Activated T-cell treated with anti-CD3 and anti-CD28 coated beads for 24 hours (primary cell): ENCODE results near the gene ACR.
"Not testable (repeated sequence)": the region's sequence is repeated elsewhere in the genome, so short reads cannot be mapped to it uniquely, and the experiment has no call there.

ENCODE experiments used
- DNase-seq: peaks from one replicate; pipeline ENCODE4 v3.0.0-alpha.2; 2020; ENCODE audit warnings: low read depth

ACR gene

DNA sequence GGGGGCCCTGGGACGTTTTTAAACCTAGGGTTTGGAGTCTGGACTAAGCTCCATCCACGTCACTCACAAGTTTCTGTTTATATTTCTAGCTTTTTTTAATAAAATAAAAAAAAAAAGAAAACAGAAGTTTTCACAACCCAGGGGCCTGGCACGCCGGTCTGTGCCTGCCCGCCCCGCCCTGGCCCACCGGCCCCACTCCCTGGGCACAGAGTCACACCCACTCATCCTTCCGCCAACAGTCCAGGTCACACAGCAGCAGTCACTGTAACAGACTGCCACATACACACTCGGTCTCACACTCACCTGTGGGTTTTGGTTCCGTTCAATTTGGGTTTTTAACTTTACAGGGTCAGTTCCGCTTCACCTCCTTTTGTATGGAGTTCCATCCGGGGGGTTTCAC lies 5.3 kb upstream of the ACR start:
- no peak for DNase-seq

DNA sequence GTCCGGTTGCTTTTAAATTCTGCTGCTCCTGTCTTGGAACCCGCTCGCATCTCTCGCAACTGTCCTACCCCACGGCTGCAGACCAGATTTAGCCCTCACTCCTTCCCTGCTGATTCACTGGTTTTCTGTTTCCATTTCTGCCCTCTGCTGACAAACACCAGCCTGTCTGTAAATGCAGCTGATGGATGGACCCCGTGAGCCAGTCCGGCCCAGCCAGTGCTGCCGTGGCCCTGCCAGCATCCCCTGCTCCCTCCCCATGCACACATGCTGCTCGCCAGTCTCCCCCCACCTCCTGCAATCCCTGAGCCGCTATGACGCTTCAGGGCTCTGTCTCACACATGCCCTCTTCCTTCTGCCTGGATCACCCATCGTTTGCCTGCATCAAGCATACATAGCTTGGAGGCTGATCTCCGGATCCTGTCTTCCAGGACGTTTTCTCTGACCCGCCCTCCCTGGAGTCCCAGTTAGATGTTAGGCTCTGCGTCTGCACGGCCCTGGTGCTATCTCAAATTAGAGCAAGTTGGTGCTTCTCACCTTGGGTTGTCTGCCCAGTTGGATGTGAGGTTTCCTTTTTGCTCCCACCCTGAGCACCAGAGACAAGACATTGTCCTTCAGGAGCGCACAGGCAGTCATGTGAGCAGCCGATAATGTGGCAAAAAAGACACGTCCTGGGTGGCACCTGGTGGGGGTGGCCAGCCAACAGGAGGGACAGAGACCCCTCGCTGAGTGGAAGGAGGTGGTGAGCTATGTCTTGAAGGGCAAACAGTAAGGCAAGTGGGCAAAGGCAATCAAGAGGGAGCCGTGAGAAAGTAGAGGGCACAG lies 4.3 kb upstream of the ACR start:
- DNase-seq: no peak

DNA sequence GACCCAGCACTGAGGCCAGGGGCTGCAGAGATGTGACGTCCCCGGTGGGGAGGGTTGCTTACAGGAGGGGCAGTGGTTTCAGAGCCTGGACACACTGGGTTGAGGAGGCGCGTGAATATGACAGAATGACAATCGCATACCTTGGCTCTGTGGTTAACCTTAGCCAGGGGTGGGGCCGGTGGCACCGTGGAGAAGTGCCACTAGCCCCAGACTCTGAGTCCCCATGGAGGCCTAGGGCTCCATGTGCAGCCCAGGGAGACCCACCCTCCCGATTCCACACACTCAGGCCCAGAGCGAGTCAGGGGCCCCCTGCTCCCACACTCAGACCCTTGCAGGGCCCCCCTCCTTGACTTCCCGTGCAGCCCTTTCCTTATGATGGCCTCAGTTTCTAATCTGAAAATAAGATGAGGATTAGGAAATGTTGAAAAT lies 3.6 kb upstream of the ACR start:
- DNase-seq: no peak

DNA sequence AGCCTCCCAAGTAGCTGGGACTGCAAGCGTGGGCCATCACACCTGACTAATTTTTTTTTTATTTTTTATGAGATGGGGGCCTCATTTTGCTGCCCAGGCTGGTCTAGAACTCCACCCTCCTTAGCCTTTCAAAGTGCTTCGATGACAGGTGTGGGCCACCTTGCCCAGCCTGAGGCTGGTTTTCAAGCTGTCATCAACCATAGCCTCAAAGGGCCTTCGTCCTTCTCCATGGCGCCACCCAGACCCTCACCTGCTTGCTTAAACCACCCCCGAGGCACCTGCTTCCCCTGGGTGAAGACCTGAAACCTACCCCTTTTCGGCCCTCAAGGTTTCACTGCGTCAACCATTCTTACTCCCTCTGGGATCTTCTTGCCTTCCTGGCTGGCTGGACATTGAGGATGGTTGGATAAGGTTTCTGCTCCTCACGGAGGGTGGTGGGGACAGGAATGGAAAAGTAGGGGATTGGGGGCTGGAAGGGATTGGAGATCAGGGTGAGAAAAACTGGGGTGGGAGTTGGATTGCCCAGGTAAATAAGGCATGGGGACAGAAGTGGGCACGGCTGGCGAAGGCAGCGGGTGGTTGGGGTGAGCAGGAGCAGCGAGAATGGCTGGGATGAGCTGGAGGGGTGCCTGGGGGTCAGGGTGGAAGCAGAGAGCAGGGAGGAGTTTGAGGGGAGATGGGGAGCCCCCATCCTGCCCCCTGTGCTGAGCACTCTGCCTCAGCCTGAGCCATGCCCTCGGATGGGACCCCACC lies 2.8 kb upstream of the ACR start:
- DNase-seq: no peak

DNA sequence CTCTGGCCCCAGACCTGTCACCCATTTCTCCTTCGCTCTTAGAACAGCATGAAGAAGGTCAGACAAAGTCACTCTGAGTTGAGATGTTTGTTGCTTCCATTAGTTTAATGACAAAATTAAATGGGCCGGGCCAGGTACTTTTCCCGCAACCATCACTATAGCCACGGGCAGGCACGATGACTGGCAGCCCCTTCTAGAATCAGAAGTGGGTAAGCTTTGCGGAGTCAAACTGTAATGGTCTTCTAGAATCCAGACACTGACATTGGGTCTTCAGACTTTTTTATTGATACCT lies 2.3 kb upstream of the ACR start:
- DNase-seq: no peak

DNA sequence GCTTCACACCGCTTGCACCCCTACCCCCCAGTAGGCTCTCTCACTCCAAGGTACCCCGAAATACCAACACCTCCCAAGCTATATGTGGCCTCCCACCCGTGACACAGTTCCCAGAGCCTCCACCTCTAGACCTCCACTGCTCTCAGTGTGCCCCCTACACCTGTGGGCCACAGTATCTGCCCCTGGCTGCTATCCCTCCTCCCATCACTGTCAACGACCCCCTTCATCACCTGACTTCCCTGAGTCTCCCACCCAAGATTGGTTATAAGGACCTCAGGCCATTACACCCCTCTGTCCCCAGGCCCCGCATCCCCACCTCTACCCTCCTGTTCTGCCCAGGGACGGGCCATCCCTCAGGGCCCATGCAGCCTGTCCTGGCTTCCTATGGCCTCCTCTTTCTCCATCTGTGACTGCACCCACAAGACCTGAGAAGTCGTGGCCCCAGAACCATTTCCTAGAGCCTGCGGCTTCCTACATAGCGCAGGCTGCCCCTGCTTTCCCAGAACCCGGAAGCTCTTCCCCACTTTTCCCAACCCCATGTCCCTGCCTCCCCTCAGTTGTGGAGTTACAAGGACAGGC lies 734 bp downstream of the ACR start:
- no peak for DNase-seq

DNA sequence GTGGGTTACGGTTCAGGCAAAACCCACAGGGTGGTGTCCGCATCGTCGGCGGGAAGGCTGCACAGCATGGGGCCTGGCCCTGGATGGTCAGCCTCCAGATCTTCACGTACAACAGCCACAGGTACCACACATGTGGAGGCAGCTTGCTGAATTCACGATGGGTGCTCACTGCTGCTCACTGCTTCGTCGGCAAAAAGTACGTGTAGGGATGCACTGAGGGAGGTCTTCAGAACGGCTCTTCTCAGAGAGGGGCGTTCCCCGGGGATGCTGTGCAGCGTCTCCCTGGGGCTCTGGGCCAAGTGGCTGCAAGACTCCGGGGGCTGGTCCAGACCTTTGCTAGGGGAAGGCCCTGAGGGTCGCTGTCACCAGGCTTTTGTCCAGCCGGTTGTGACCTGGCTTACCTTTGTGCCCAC lies 1.3 kb downstream of the ACR start:
- no peak for DNase-seq

DNA sequence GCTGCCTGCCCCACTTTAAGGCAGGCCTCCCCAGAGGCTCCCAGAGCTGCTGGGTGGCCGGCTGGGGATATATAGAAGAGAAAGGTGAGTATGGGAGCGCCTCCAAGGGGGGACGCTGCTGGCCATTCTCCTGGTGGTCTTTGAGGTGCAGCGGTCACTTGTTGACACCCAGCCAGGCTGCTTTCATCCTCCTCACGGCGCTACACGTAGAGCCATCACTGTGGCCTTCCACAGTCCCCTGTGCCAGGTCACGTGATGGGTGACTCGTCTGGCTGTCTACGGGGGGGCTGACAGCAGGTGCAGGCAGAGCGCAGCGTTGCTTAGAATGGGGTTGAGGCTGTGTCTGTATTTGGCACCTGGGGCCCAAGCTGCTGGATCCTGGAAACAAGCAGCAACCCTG lies 1.9 kb downstream of the ACR start:
- no peak for DNase-seq

DNA sequence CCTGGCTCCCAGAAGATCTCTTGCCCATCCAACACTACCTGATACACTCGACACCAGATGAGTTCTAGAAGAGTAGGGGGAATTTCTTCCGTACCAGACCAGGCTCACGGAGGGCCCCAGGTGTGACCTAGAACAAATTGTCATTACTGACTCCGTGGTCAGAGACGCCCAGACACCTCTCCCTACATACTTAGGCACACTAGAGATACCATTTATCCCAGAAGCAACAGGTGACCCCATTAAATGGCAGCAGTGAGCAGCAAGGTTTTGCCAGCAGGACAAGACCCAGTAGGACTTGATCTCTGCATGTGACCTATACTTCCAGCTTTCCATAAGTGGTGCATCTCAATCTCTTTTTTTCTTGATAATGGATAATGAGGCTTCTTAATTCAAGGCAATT lies 2.7 kb downstream of the ACR start:
- not testable (repeated sequence) for DNase-seq

DNA sequence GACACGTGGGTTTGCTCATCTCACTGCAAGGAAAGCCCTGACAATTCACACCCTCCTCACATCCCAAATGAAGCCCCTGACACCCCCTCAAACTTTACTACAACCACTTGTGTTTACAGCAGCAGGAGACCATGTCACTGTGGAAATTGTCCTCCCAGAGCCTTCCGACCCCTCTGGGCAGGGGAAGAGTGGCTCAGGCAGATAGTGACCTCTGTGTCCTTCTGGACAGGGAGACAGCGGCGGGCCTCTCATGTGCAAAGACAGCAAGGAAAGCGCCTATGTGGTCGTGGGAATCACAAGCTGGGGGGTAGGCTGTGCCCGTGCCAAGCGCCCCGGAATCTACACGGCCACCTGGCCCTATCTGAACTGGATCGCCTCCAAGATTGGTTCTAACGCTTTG lies 6.4 kb downstream of the ACR start:
- not testable (repeated sequence) for DNase-seq

DNA sequence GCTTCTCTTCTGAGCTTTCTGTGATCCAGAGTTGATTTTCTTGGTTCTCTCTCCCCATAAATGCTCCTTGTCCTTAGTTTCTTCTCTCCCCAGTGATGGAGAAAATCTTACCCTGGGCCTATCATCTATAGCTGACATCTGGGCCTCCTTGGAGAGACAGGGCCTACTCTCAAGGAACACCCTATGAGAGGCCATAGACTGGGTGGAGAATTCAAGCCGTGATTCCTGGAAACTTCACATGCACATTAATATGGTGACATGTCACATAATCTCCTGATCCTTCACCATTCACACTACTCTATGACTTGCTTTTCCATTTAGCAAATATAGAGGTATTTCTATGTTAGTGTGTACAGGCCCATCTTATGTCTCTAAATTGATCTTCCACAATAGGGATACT lies 9.5 kb downstream of the ACR start:
- DNase-seq: not testable (repeated sequence)

DNA sequence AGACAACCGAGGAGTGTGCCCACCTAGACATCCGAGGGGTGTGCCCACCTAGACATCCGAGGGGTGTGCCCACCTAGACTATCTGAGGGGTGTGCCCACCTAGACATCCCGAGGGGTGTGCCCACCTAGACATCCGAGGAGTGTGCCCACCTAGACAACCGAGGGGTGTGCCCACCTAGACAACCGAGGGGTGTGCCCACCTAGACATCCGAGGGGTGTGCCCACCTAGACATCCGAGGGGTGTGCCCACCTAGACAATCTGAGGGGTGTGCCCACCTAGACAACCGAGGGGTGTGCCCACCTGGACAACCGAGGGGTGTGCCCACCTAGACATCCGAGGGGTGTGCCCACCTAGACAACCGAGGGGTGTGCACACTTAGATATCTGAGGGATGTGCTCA lies 10.6 kb downstream of the ACR start:
- not testable (repeated sequence) for DNase-seq

DNA sequence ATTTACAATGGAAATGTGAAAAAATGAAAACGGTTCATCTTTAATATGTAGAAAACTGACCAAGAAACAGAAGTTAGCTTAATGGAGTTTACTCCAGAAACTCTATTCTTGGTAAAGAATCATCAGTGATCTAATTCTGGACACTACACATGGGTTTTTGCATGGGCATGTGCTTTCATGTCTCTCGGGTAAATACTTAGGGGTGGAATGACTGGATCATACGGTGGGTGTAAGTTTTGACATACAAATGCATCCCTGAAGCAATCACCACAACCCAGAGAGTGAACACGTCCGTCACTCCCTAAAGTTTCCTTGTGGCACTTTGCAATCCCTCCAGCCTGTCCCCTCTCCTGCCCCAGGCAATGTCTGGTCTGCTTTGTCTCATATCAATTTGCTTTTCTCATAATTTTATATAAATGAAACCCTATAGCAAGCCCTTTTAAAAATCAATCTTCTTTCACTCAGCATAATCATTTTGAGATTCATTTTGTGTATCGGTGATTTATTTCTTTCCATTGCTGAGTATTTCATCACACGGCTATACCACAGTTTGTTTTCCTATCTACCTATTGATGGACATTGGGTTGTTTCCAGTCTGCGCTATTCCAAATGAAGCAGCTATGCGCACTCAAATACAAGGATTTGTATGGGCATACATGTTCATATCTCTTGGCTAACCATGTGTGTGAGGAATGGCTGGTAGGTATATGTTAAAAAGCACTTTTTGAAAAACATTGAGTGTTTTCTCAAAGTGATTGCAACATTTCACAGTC lies 11.5 kb downstream of the ACR start:
- not testable (repeated sequence) for DNase-seq

DNA sequence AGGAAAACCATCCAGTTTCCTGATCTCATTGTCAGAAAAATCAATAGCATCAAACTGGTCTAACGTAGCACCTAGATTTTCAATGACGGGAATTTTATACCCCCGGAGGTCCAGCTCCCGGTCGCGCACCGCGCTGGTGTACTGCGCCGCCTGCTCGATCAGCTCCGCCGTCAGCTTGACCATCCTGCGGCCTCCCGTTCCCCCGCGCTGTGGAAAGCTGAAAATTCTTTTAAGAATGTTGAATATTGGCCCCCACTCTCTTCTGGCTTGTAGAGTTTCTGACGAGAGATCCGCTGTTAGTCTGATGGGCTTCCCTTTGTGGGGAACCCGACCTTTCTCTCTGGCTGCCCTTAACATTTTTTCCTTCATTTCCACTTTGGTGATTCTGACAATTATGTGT lies 17.2 kb downstream of the ACR start:
- not testable (repeated sequence) for DNase-seq

DNA sequence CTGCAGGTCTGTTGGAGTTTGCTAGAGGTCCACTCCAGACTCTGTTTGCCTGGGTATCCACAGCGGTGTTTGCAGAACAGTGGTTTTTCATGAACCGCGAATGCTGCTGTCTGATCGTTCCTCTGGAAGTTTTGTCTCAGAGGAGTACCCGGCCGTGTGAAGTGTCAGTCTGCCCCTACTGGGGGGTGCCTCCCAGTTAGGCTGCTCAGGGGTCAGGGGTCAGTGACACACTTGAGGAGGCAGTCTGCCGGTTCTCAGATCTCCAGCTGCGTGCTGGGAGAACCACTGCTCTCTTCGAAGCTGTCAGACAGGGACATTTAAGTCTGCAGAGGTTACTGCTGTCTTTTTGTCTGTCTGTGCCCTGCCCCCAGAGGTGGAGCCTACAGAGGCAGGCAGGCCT lies 18.4 kb downstream of the ACR start:
- DNase-seq: not testable (repeated sequence)

DNA sequence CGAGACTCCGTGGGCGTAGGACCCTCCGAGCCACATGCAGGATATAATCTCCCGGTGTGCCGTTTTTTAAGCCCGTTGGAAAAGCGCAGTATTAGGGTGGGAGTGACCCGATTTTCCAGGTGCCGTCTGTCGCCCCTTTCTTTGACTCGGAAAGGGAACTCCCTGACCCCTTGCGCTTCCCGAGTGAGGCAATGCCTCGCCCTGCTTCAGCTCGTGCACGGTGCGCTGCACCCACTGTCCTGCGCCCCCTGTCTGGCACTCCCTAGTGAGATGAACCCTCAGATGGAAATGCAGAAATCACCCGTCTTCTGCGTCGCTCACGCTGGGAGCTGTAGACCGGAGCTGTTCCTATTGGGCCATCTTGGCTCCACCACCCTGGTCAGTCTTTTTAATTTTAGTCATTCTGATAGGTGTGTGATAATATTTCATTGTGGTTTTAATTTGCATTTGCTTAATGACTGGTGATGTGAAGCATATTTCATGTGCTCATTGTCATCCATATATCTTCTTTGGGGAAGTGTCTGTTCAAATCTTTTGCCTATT lies 19.0 kb downstream of the ACR start:
- peak; percentile 36 for DNase-seq

DNA sequence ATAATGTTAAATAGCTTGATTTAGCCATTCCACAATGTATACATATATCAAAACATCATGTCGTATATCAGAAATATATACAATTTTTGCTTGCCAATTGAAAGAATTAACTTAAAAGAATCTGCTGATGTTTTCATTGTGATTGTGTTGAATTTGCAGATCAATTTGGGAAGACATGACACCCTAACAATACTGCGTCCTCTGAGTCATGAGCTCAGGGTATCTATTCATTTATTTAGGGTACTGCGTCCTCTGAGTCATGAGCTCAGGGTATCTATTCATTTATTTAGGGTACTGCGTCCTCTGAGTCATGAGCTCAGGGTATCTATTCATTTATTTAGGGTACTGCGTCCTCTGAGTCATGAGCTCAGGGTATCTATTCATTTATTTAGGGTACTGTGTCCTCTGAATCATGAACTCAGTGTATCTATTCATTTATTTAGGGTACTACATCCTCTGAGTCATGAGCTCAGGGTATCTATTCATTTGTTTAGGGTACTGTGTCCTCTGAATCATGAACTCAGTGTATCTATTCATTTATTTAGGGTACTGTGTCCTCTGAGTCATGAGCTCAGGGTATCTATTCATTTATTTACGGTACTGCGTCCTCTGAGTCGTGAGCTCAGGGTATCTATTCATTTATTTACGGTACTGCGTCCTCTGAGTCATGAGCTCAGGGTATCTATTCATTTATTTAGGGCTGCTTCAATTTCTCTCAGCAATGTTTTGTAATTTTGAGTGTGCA lies 21.8 kb downstream of the ACR start:
- not testable (repeated sequence) for DNase-seq

DNA sequence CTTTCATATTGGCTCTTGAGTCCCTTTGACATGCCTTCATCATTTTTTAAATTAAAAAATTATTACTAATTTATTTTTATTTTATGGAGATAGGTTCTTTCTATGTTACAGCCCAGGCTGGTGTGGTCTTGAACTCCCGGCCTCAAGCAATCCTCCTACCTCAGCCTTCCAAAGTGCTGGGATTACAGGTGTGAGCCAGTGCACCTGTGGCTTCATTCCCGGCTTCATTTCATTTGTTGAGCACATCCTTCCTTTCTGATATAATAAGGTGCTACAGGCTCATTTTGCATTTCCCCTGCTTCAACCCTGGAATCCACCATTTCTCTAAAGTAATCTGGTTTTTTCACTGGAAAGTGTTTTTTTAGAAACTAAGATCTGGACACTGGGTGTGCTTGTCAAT lies 23.8 kb downstream of the ACR start:
- not testable (repeated sequence) for DNase-seq

DNA sequence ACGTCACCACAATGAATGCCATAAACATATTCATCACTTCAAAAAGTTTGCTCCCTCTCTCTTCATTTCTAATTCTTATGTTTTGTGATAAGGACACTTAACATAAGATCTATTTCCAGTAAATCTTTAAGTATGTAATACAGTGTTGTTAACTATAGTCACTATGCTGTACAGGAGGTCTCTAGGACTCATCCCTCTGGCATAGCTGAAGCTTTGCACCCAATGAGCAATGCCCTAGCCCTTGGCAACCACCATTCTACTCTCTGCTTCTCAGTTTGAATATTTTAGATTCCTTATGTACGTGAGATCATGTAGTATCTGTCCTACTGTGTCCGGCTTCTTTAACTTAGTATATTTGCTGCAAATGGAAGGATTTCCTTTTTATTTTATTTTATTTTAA lies 26.3 kb downstream of the ACR start:
- not testable (repeated sequence) for DNase-seq

DNA sequence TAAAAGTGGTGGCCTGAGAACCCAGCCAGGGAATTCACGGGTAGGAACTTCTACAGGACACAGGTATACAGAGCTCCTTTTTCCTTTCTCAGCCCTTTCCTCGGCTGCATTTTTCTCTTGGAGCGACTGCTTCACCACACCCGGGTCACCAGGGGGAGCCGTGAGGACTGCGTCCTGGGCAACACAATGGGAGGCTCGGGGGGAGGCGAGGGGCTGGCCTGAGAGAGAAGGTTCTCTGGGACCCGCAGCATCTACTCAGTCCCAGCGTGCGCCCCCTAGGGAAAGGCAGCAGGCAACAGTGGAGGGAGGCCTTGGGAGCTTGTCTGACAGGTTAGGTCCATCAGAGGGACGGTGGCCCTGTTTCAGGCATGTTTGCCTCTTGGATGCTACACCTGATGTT lies 37.1 kb downstream of the ACR start:
- not testable (repeated sequence) for DNase-seq

DNA sequence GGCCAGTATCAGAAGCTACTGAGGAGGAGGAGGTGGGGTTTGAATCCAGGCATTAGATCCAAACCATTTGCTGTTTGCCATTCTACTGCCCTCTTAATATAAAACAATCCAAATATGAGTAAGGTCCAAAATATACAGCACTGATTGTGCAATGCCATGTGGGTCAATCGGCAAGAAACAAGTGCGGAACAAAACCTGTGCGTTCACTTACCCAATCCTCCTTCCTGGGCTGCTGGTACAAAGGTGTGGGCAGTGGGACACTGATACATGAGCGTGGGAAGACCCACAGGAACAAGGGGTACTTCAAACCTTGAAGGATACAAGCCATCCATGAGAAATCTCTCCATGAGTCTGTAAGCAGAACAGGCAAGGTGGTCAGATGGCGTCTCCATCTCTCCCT lies 39.6 kb downstream of the ACR start:
- DNase-seq: not testable (repeated sequence)
